Measurements from ENCODE around the gene UCHL1.

DNA sequence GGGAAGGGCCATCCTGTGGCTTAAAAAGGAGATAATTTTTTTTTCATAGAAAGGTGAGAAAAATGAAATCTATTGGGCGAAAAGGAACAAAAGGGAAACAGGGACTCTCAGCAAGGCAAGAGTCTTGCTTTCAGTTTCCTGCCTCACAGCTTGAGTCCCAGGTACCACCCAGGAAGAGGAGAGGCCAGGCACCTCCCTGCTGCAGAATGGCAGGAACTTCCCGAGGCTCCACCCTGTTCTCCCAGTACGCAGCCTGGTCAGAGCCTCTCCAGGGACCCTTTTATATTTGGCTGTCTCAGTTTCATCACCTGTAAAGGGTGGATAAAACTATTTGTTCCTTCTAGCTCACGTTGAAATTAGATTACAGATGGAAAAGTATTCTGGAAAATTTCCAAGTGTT, 33.8 kb downstream of the UCHL1 start:
- TF ChIP-seq EZH2 (IDR thresholded peaks at IDR 0.05; ENCODE audit: borderline replicate concordance, low read length) (no peak), CTCF (IDR thresholded peaks at IDR 0.05; ENCODE audit: low read length) (no peak)
